ENCODE data around the gene FARS2.

- TF ChIP-seq CTCF (IDR thresholded peaks at IDR 0.05; ENCODE audit: low read depth, low read length) (no peak), EZH2phosphoT487 (IDR thresholded peaks at IDR 0.05; ENCODE audit: low read depth) (no peak)
Observed at GRCh38 chr6:5334341-5334740, 73.0 kb downstream of the FARS2 start.

All from OCI-LY3 (cell line).